Trophoblast cell (in vitro differentiated cells and primary cell): ENCODE results near the gene SDCCAG8.

Source experiments
- DNase-seq, 2 donors: peaks; one replicate each; pipeline ENCODE4 v3.0.0-alpha.2; 2016
- H2AFZ ChIP-seq: 2 replicates; pipeline ENCODE4 v1.6.1; 2013; ENCODE audit warnings: low read length, moderate library complexity, mild to moderate bottlenecking; ENCODE audit not compliant: insufficient read depth, poor library complexity
- H2AK5ac ChIP-seq: 2 replicates; pipeline ENCODE4 v1.6.1; 2013; ENCODE audit warnings: mild to moderate bottlenecking, low read length
- H2BK120ac ChIP-seq: 2 replicates; pipeline ENCODE4 v1.6.1; 2013; ENCODE audit warnings: low read length, mild to moderate bottlenecking, moderate library complexity; ENCODE audit not compliant: insufficient read depth, poor library complexity
- H2BK12ac ChIP-seq: 2 replicates; pipeline ENCODE4 v1.6.1; 2013; ENCODE audit warnings: mild to moderate bottlenecking, low read length, moderate library complexity
- H2BK5ac ChIP-seq: 2 replicates; pipeline ENCODE4 v1.6.1; 2013; ENCODE audit warnings: low read length, low read depth, moderate library complexity, mild to moderate bottlenecking; ENCODE audit not compliant: poor library complexity
- H3K14ac ChIP-seq: 2 replicates; pipeline ENCODE4 v1.6.1; 2013; ENCODE audit warnings: mild to moderate bottlenecking, low read length
- H3K18ac ChIP-seq: 2 replicates; pipeline ENCODE4 v1.6.1; 2013; ENCODE audit warnings: mild to moderate bottlenecking, low read length
- H3K23ac ChIP-seq: 2 replicates; pipeline ENCODE4 v1.6.1; 2013; ENCODE audit warnings: low read length
- H3K27ac ChIP-seq: 2 replicates; pipeline ENCODE4 v1.5.1; 2013; ENCODE audit warnings: low read depth, mild to moderate bottlenecking, inconsistent platforms, low read length, moderate library complexity
- H3K27me3 ChIP-seq: 2 replicates; pipeline ENCODE4 v1.6.1; 2013; ENCODE audit warnings: inconsistent platforms, mild to moderate bottlenecking, low read length, moderate library complexity; ENCODE audit not compliant: insufficient read depth
- H3K36me3 ChIP-seq, 2 experiments: 1 replicate in 1 of 2; 2 replicates in 1 of 2; pipeline ENCODE4 v1.6.1; 2013; ENCODE audit warnings: low read length in 2 of 2, mild to moderate bottlenecking in 2 of 2, moderate library complexity in 1 of 2; ENCODE audit not compliant: insufficient read depth in 2 of 2, control insufficient read depth in 1 of 2
- H3K4ac ChIP-seq: 2 replicates; pipeline ENCODE4 v1.6.1; 2013; ENCODE audit warnings: low read depth, mild to moderate bottlenecking, low read length, moderate library complexity
- H3K4me1 ChIP-seq, 2 experiments: 1 replicate in 1 of 2; 2 replicates in 1 of 2; pipeline ENCODE4 v1.6.1; 2013; ENCODE audit warnings: low read length in 2 of 2, mild to moderate bottlenecking in 2 of 2, moderate library complexity in 1 of 2; ENCODE audit not compliant: insufficient read depth in 2 of 2, control insufficient read depth in 1 of 2
- H3K4me2 ChIP-seq: 2 replicates; pipeline ENCODE4 v1.6.1; 2013; ENCODE audit warnings: inconsistent platforms, mild to moderate bottlenecking, low read length, moderate library complexity
- H3K4me3 ChIP-seq: 2 replicates; pipeline ENCODE4 v1.5.1; 2013; ENCODE audit warnings: mild to moderate bottlenecking, low read depth, low read length, inconsistent platforms
- H3K79me1 ChIP-seq: one replicate; pipeline ENCODE4 v1.6.1; 2013; ENCODE audit warnings: low read length
- H3K79me2 ChIP-seq: 2 replicates; pipeline ENCODE4 v1.6.1; 2013; ENCODE audit warnings: low read length, mild to moderate bottlenecking; ENCODE audit not compliant: control insufficient read depth, insufficient read depth, poor library complexity
- H3K9ac ChIP-seq: 2 replicates; pipeline ENCODE4 v1.6.1; 2013; ENCODE audit warnings: mild to moderate bottlenecking, low read length
- H3K9me3 ChIP-seq: 2 replicates; pipeline ENCODE4 v1.6.1; 2013; ENCODE audit warnings: low read depth, mild to moderate bottlenecking, control low read depth, inconsistent platforms, low read length; ENCODE audit not compliant: insufficient read depth
- H4K12ac ChIP-seq: 2 replicates; pipeline ENCODE4 v1.6.1; 2013; ENCODE audit warnings: low read depth, mild to moderate bottlenecking, low read length, moderate library complexity
- H4K8ac ChIP-seq: 2 replicates; pipeline ENCODE4 v1.6.1; 2013; ENCODE audit warnings: low read depth, mild to moderate bottlenecking, low read length, moderate library complexity
- H4K91ac ChIP-seq: one replicate; pipeline ENCODE4 v1.6.1; 2013; ENCODE audit warnings: low read depth, mild to moderate bottlenecking, low read length, moderate library complexity
- WGBS: extraction: QIAGEN DNeasy Blood & Tissue Kit; methylation state at CpG from one replicate; pipeline ENCODE4 v1.1.7; 2013; ENCODE audit warnings: missing lambda C conversion rate; ENCODE audit not compliant: insufficient read length, insufficient coverage; ENCODE audit errors: extremely low coverage; 5-methylcytosine and 5-hydroxymethylcytosine counted together

The SDCCAG8 gene

DNA sequence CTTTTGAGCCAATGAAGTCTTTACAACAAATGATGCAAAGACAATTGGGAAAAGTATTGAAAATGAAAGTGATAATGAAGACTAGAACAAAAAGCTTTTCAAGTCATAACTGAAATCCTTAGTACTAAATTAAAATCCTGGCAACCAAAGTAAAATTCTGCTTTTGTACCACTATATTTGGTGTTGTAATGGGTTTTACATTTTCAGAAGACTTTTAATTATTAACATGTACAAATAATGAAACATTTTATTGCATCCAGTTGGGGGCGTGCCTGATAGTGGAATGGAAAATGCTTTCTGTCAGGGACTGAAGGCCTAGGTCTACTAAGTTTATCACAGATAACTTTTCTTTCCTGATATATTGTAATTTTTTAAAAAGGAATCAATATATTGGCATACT is 89.4 kb downstream of the SDCCAG8 start:
- H2BK5ac ChIP-seq: no peak overlapping the region
- no peak overlapping the region for H3K18ac ChIP-seq
- H3K9me3 ChIP-seq: no peaks in the 10 kb centered on the region
- H2AK5ac ChIP-seq: no peak overlapping the region
- H3K4me1 ChIP-seq: no peaks in the 10 kb centered on the region
- WGBS: no CpG with 5 or more reads among the region's 1 CpG
- H3K4ac ChIP-seq: no peak overlapping the region
- H4K12ac ChIP-seq: no peak overlapping the region
- no peak overlapping the region for H3K4me3 ChIP-seq
- H3K79me2 ChIP-seq: no peaks in the 10 kb centered on the region
- H3K27ac ChIP-seq: no peak overlapping the region
- H2BK12ac ChIP-seq: no peak overlapping the region
- no peak overlapping the region for H3K14ac ChIP-seq
- no peak overlapping the region for H4K91ac ChIP-seq
- H3K27me3 ChIP-seq: no peaks in the 10 kb centered on the region
- no peaks in the 10 kb centered on the region for H3K79me1 ChIP-seq
- DNase-seq: no peak
- H3K4me2 ChIP-seq: no peak overlapping the region
- H2BK120ac ChIP-seq: no peak overlapping the region
- H4K8ac ChIP-seq: no peak overlapping the region
- no peak overlapping the region for H2AFZ ChIP-seq
- H3K36me3 ChIP-seq: no peaks in the 10 kb centered on the region
- H3K23ac ChIP-seq: no peak overlapping the region
- no peak overlapping the region for H3K9ac ChIP-seq

DNA sequence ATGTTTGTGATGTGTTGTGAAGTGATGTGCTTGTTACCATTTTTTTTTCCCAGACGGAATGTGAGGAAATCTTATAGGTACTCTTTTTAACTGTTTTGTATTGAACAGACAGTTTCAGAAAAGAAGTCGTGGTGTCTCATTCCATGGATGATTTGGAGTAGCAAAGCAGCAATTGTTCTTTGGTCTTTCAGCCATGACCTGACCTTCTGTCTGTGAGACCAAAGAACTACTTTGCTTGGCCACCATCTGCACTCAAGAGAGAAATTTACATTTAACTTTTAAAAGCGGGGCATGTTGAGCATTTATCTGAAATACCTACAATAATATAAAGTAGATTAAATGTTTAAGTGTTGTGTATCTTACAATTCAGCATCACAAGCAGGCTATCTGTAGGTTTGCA is 90.2 kb downstream of the SDCCAG8 start:
- no peak overlapping the region for H4K91ac ChIP-seq
- H4K8ac ChIP-seq: no peak overlapping the region
- no peak overlapping the region for H3K14ac ChIP-seq
- H3K9ac ChIP-seq: no peak overlapping the region
- H3K9me3 ChIP-seq: no peaks in the 10 kb centered on the region
- H3K4ac ChIP-seq: no peak overlapping the region
- H2AFZ ChIP-seq: no peak overlapping the region
- H2BK12ac ChIP-seq: no peak overlapping the region
- no peak overlapping the region for H2AK5ac ChIP-seq
- H3K4me3 ChIP-seq: no peak overlapping the region
- H3K27ac ChIP-seq: no peak overlapping the region
- H3K4me1 ChIP-seq: no peaks in the 10 kb centered on the region
- no CpG with 5 or more reads among the region's 3 CpGs for WGBS
- no peak overlapping the region for H2BK5ac ChIP-seq
- H3K79me1 ChIP-seq: no peaks in the 10 kb centered on the region
- no peak overlapping the region for H3K23ac ChIP-seq
- no peak overlapping the region for H3K18ac ChIP-seq
- no peaks in the 10 kb centered on the region for H3K27me3 ChIP-seq
- peaks cover 0 to 1% of the 10 kb centered on the region in 2 experiments for H3K36me3 ChIP-seq
- no peak overlapping the region for H2BK120ac ChIP-seq
- no peak for DNase-seq
- H4K12ac ChIP-seq: no peak overlapping the region
- H3K4me2 ChIP-seq: no peak overlapping the region
- no peaks in the 10 kb centered on the region for H3K79me2 ChIP-seq

DNA sequence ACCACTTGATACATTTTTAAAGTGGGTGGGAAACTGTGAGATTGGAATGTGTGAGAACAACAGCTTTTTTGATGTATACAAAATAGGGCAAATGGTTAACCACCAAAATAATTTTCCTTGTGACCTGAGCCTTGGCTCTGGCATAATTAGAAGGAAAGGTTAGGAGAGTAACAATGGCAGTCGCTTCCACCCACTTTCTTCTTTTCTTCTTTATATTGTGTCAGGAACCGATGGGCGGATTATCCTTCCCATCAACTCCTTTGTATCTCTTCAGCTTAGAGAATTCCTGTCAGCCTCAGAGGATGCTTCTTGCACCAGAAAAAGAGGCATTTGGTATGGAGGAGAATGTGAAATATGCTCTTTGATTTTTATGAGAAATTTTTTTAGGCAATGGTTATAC is 90.6 kb downstream of the SDCCAG8 start:
- no peak overlapping the region for H3K14ac ChIP-seq
- H3K23ac ChIP-seq: no peak overlapping the region
- no peak overlapping the region for H3K18ac ChIP-seq
- H2BK5ac ChIP-seq: no peak overlapping the region
- H4K91ac ChIP-seq: no peak overlapping the region
- H3K27ac ChIP-seq: no peak overlapping the region
- no CpG with 5 or more reads among the region's 3 CpGs for WGBS
- no peak for DNase-seq
- H2AFZ ChIP-seq: no peak overlapping the region
- no peaks in the 10 kb centered on the region for H3K4me1 ChIP-seq
- no peak overlapping the region for H3K4me2 ChIP-seq
- H3K4ac ChIP-seq: no peak overlapping the region
- H3K79me1 ChIP-seq: no peaks in the 10 kb centered on the region
- no peaks in the 10 kb centered on the region for H3K79me2 ChIP-seq
- H2AK5ac ChIP-seq: no peak overlapping the region
- no peak overlapping the region for H4K12ac ChIP-seq
- no peak overlapping the region for H4K8ac ChIP-seq
- peaks cover 0 to 4% of the 10 kb centered on the region in 2 experiments for H3K36me3 ChIP-seq
- H2BK120ac ChIP-seq: no peak overlapping the region
- no peak overlapping the region for H3K9ac ChIP-seq
- H3K27me3 ChIP-seq: no peaks in the 10 kb centered on the region
- no peak overlapping the region for H2BK12ac ChIP-seq
- no peak overlapping the region for H3K4me3 ChIP-seq
- H3K9me3 ChIP-seq: no peaks in the 10 kb centered on the region

DNA sequence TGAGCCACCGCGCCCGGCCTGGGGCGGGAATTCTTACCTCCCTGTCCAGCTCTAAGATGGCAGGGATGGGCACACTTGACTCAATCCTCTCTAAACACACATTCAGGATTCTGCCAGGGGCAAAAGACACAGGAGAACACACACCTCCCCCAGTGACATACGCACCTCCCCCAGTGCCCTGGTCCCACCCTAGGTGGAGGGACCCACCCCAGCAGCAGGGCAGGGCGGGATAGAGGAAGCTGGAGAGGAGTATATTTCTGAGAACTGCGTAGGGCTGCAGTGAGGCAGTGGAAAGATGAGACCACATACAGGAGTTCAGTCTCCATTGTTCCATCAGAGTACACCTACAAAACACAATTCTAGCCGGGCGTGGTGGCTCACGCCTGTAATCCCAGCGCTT is 92.5 kb downstream of the SDCCAG8 start:
- no peak overlapping the region for H4K12ac ChIP-seq
- H3K4ac ChIP-seq: no peak overlapping the region
- no peaks in the 10 kb centered on the region for H3K79me2 ChIP-seq
- no peak overlapping the region for H3K18ac ChIP-seq
- no peak overlapping the region for H2AK5ac ChIP-seq
- H3K9ac ChIP-seq: no peak overlapping the region
- no peaks in the 10 kb centered on the region for H3K27me3 ChIP-seq
- H3K4me1 ChIP-seq: no peaks in the 10 kb centered on the region
- H2BK5ac ChIP-seq: no peak overlapping the region
- DNase-seq: no peak
- no CpG with 5 or more reads among the region's 11 CpGs for WGBS
- no peak overlapping the region for H3K14ac ChIP-seq
- H4K8ac ChIP-seq: no peak overlapping the region
- H3K23ac ChIP-seq: no peak overlapping the region
- H3K36me3 ChIP-seq: peaks cover 0 to 4% of the 10 kb centered on the region in 2 experiments
- H3K79me1 ChIP-seq: no peaks in the 10 kb centered on the region
- H2AFZ ChIP-seq: no peak overlapping the region
- no peak overlapping the region for H3K4me2 ChIP-seq
- H2BK120ac ChIP-seq: no peak overlapping the region
- H3K4me3 ChIP-seq: no peak overlapping the region
- no peak overlapping the region for H3K27ac ChIP-seq
- no peaks in the 10 kb centered on the region for H3K9me3 ChIP-seq
- no peak overlapping the region for H2BK12ac ChIP-seq
- no peak overlapping the region for H4K91ac ChIP-seq
